Neuronal stem cell (in vitro differentiated cells): ENCODE data around the gene ZNF445.
"Not testable (repeated sequence)": the region's sequence is repeated elsewhere in the genome, so short reads cannot be mapped to it uniquely, and the experiment has no call there.

Experiments used
- DNase-seq: peaks from one replicate; pipeline ENCODE4 v3.0.0-alpha.2; 2013; ENCODE audit warnings: low spot score
- H2AFZ ChIP-seq: one replicate; pipeline ENCODE4 v1.6.1; 2013; ENCODE audit warnings: mild to moderate bottlenecking, low read length, inconsistent platforms
- H2AK5ac ChIP-seq: 2 replicates; pipeline ENCODE4 v1.6.1; 2013; ENCODE audit warnings: low read depth, mild to moderate bottlenecking, inconsistent platforms, low read length, moderate library complexity, mixed read lengths
- H2BK120ac ChIP-seq: 2 replicates; pipeline ENCODE4 v1.6.1; 2013; ENCODE audit warnings: low read depth, mild to moderate bottlenecking, inconsistent platforms, low read length, moderate library complexity, mixed read lengths
- H2BK12ac ChIP-seq: one replicate; pipeline ENCODE4 v1.6.1; 2013; ENCODE audit warnings: low read length, inconsistent platforms
- H2BK15ac ChIP-seq: 2 replicates; pipeline ENCODE4 v1.6.1; 2013; ENCODE audit warnings: mild to moderate bottlenecking, low read length, inconsistent platforms, mixed read lengths
- H2BK5ac ChIP-seq: one replicate; pipeline ENCODE4 v1.6.1; 2013; ENCODE audit warnings: inconsistent platforms, mild to moderate bottlenecking, low read length, moderate library complexity
- H3K14ac ChIP-seq: one replicate; pipeline ENCODE4 v1.6.1; 2013; ENCODE audit warnings: low read length, inconsistent platforms
- H3K18ac ChIP-seq: 2 replicates; pipeline ENCODE4 v1.6.1; 2013; ENCODE audit warnings: low read length, inconsistent platforms
- H3K23ac ChIP-seq: 2 replicates; pipeline ENCODE4 v1.6.1; 2013; ENCODE audit warnings: low read depth, mild to moderate bottlenecking, mixed read lengths, low read length, inconsistent platforms; ENCODE audit not compliant: poor library complexity
- H3K27ac ChIP-seq: replicated peaks from 3 replicates; pipeline ENCODE4 v1.5.1; 2013; ENCODE audit warnings: low read length, inconsistent platforms
- H3K27me3 ChIP-seq, 3 experiments: 2 replicates each; pipeline ENCODE4 v1.6.1; 2013; ENCODE audit warnings: low read length in 3 of 3, mild to moderate bottlenecking in 2 of 3, inconsistent platforms in 1 of 3, low read depth in 1 of 3, mixed read lengths in 1 of 3, moderate library complexity in 1 of 3; ENCODE audit not compliant: control insufficient read depth in 3 of 3, insufficient read depth in 3 of 3
- H3K36me3 ChIP-seq, 2 donors: replicated peaks in 1 of 2; 2 replicates each; pipeline ENCODE4 v1.6.1; 2013; ENCODE audit warnings: low read length in 2 of 2; ENCODE audit not compliant: control insufficient read depth in 2 of 2, insufficient read depth in 2 of 2
- H3K4ac ChIP-seq: 2 replicates; pipeline ENCODE4 v1.6.1; 2013; ENCODE audit warnings: inconsistent platforms, mild to moderate bottlenecking, low read length, moderate library complexity
- H3K4me1 ChIP-seq, 2 donors: 1 replicate in 1 of 2; 2 replicates in 1 of 2; pipeline ENCODE4 v1.6.1; 2013; ENCODE audit warnings: low read length in 2 of 2, low read depth in 1 of 2; ENCODE audit not compliant: control insufficient read depth in 2 of 2, insufficient read depth in 1 of 2
- H3K4me2 ChIP-seq: one replicate; pipeline ENCODE4 v1.6.1; 2013; ENCODE audit warnings: mild to moderate bottlenecking, low read length, inconsistent platforms; ENCODE audit not compliant: insufficient read depth, poor library complexity, severe bottlenecking
- H3K4me3 ChIP-seq, 2 donors: 2 replicates each; pipeline ENCODE4 v1.5.1; 2013; ENCODE audit warnings: low read length in 2 of 2, mild to moderate bottlenecking in 2 of 2, inconsistent platforms in 1 of 2, moderate library complexity in 1 of 2
- H3K79me1 ChIP-seq: one replicate; pipeline ENCODE4 v1.6.1; 2013; ENCODE audit warnings: low read depth, mild to moderate bottlenecking, inconsistent platforms, low read length, moderate library complexity
- H3K9ac ChIP-seq: one replicate; pipeline ENCODE4 v1.6.1; 2013; ENCODE audit warnings: mild to moderate bottlenecking, low read depth, low read length, inconsistent platforms; ENCODE audit not compliant: poor library complexity
- H3K9me3 ChIP-seq, 2 donors: replicated peaks in 1 of 2; 2 replicates each; pipeline versions ENCODE3 to v1.6.1; 2013; ENCODE audit warnings: low read length in 2 of 2, mild to moderate bottlenecking in 2 of 2, inconsistent platforms in 1 of 2, low read depth in 1 of 2, mixed read lengths in 1 of 2, moderate library complexity in 1 of 2; ENCODE audit not compliant: control insufficient read depth in 2 of 2, insufficient read depth in 1 of 2
- H4K8ac ChIP-seq: one replicate; pipeline ENCODE4 v1.6.1; 2013; ENCODE audit warnings: low read depth, mild to moderate bottlenecking, inconsistent platforms, low read length, moderate library complexity
- H4K91ac ChIP-seq: one replicate; pipeline ENCODE4 v1.6.1; 2013; ENCODE audit warnings: low read length, low read depth, mild to moderate bottlenecking, inconsistent platforms; ENCODE audit not compliant: poor library complexity
- WGBS, 2 donors: extraction: QIAGEN DNeasy Blood & Tissue Kit; methylation state at CpG; one replicate each; pipeline ENCODE4 v1.1.7; 2013; ENCODE audit warnings: missing lambda C conversion rate in 2 of 2, mixed read lengths in 1 of 2; ENCODE audit not compliant: insufficient read length in 2 of 2, insufficient replicate concordance in 1 of 2; ENCODE audit errors: extremely low coverage in 2 of 2; 5-methylcytosine and 5-hydroxymethylcytosine counted together

Gene ZNF445

DNA sequence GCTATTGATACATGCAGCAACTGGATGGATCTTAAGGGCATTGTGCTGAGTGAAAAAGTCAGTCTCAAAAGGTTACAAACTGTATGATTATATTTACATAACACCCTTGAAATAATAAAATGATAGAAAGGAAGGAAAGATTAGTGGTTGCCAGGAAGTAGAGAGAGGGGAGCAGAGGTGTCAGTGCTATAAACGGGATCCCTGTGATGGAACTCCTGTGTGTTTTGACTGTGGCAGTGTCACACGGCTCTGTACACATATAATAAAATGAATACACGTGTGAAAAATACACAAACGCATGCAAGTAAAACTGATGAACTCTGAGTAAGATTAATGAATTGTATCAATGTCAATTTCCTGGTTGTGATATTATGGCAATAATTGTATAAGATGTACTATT is 78.6 kb downstream of the ZNF445 start:
- Histone ChIP-seq H3K9me3 (peaks cover 0 to 3% of the 10 kb centered on the region in 2 donors), H3K9ac (no peak overlapping the region), H2BK12ac (no peak overlapping the region), H3K27me3 (no peaks in the 10 kb centered on the region), H3K4me1 (peaks cover 5 to 27% of the 10 kb centered on the region in 2 donors), H3K27ac (no peak overlapping the region), H3K4me3 (no peak overlapping the region), H4K8ac (no peak overlapping the region), H2AK5ac (no peak overlapping the region), H3K18ac (no peak overlapping the region), H2AFZ (no peak overlapping the region), H3K23ac (no peak overlapping the region), H4K91ac (no peak overlapping the region), H2BK15ac (no peak overlapping the region), H2BK5ac (no peak overlapping the region), H3K4ac (no peak overlapping the region), H3K14ac (no peak overlapping the region), H3K36me3 (peaks cover 3 to 10% of the 10 kb centered on the region in 2 donors), H2BK120ac (no peak overlapping the region), H3K79me1 (no peaks in the 10 kb centered on the region), H3K4me2 (no peak overlapping the region)
- no CpG with 5 or more reads among the region's 4 CpGs for WGBS, 2 donors
- DNase-seq: no peak

DNA sequence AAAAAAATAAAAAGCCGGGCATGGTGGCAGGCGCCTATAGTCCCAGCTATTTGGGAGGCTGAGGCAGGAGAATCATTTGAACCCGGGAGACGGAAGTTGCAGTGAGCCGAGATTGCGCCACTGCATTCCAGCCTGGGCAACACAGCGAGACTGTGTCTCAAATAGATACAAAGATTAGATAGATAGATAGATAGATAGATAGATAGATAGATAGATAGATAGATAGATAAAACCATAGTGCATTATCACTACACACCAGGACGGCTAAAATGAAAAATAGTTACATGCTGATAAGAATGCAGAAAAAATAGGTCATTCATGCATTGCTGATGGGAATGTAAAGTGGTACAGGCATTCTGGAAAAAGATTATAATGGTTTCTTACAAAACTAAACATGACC is 79.2 kb downstream of the ZNF445 start:
- H3K18ac ChIP-seq, H2AK5ac ChIP-seq, H3K79me1 ChIP-seq, H3K23ac ChIP-seq, H2BK120ac ChIP-seq, H2AFZ ChIP-seq, H2BK15ac ChIP-seq, H3K9me3 ChIP-seq, H3K14ac ChIP-seq, H3K27ac ChIP-seq, H2BK12ac ChIP-seq, H3K4me3 ChIP-seq, H4K8ac ChIP-seq, H3K27me3 ChIP-seq, DNase-seq, H4K91ac ChIP-seq, H3K4ac ChIP-seq, H3K4me2 ChIP-seq, H2BK5ac ChIP-seq, H3K9ac ChIP-seq, H3K36me3 ChIP-seq: not testable (repeated sequence)
- H3K4me1 ChIP-seq: peaks cover 4 to 27% of the 10 kb centered on the region in 2 donors
- no CpG with 5 or more reads among the region's 8 CpGs for WGBS, 2 donors

DNA sequence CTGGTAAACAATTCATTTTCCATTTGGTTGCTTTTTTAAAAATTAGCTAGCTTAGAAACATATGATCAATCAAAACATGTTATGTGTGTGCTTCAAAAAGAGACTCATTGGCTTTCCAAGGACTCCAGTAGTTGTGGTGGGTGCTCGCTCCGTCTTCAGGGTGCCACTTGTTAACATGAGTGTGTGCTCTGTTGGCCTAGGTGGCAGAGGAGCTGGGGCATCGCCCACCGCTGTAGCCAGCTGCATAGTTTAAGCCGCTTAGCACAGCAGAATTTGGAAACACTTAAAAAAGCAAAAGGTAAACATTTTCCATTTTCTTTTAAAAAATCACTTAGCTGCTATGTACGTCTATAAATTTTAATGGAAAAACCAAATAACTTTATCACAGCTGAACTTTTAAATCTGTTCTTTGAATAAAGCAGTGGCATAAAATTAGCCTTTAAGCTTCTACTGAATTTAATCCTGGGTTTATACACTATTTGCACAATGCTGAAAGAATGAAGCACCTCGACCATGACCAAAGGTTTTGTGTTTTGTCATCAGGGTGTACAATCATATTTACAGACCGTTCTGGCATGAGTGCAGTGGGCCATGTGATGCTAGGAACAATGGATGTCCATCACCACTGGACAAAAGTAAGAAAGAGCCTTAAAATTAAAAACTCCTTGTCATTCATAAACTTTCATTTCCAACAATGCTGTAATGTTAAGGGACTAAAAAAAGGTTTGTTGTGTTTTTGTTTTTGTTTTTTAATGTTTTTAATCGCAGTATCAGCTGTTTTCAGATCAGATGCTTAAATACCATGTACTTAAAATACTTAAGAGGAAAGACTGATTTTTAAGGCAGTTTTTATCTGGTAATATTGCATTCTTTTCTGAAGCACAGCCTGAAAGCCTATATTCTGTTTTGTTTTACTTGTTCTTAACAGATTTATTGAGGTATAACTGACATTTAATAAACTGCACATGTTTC is 81.0 kb downstream of the ZNF445 start:
- Histone ChIP-seq H2AK5ac (no peak overlapping the region), H2BK5ac (no peak overlapping the region), H3K9me3 (peaks cover 0 to 3% of the 10 kb centered on the region in 2 donors), H3K36me3 (peaks cover 0 to 7% of the 10 kb centered on the region in 2 donors), H3K4me1 (peaks cover 4 to 27% of the 10 kb centered on the region in 2 donors), H2BK12ac (no peak overlapping the region), H2BK120ac (no peak overlapping the region), H3K4me2 (no peak overlapping the region), H3K27ac (no peak overlapping the region), H3K79me1 (no peaks in the 10 kb centered on the region), H3K27me3 (no peaks in the 10 kb centered on the region), H3K14ac (no peak overlapping the region), H3K9ac (no peak overlapping the region), H3K23ac (no peak overlapping the region), H2AFZ (no peak overlapping the region), H4K91ac (no peak overlapping the region), H3K4me3 (no peak overlapping the region), H3K4ac (no peak overlapping the region), H2BK15ac (no peak overlapping the region), H4K8ac (no peak overlapping the region), H3K18ac (no peak overlapping the region)
- DNase-seq: no peak
- 100% methylated on average over 1 of the region's 9 CpGs; no CpG with 5 or more reads in 1 of the 2 donors for WGBS, 2 donors

DNA sequence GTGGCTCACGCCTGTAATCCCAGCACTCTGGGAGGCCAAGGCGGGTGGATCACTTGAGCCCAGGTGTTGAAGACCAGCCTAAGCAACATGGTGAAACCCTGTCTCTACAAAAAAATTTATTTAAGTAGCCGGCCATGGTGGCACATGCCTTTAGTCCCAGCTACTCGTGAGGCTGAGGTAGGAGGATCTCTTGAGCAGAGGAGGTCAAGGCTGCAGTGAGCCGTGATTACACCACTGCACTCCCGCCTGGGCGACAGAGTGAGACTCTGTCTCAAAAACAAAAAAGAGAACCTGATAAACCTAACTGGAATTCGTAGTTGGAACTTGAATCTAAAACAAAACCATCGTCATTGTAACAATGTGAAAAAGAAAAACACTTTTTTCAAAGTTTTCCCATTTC is 81.8 kb downstream of the ZNF445 start:
- Histone ChIP-seq H2AK5ac (no peak overlapping the region), H4K91ac (no peak overlapping the region), H3K27me3 (no peaks in the 10 kb centered on the region), H3K9me3 (peaks cover 0 to 3% of the 10 kb centered on the region in 2 donors), H3K27ac (no peak overlapping the region), H2BK120ac (no peak overlapping the region), H3K23ac (no peak overlapping the region), H2AFZ (no peak overlapping the region), H2BK12ac (no peak overlapping the region), H3K4ac (no peak overlapping the region), H3K4me2 (no peak overlapping the region), H3K14ac (no peak overlapping the region), H3K18ac (no peak overlapping the region), H2BK5ac (no peak overlapping the region), H2BK15ac (no peak overlapping the region), H3K4me3 (no peak overlapping the region), H4K8ac (no peak overlapping the region), H3K79me1 (no peaks in the 10 kb centered on the region), H3K9ac (no peak overlapping the region), H3K4me1 (peaks cover 2 to 22% of the 10 kb centered on the region in 2 donors), H3K36me3 (peaks cover 0 to 5% of the 10 kb centered on the region in 2 donors)
- DNase-seq: no peak
- no CpG with 5 or more reads among the region's 9 CpGs for WGBS, 2 donors
